Measurements from ENCODE around the gene KCNIP4. TPM values are rescaled to one million over a fixed set of nuclear protein-coding genes. Genes with fewer than 3 reads are reported as not detected.

Gene KCNIP4
- total and polyA plus RNA-seq, 2 experiments from 2014 or later: 0.14 to 0.63 TPM

DNA sequence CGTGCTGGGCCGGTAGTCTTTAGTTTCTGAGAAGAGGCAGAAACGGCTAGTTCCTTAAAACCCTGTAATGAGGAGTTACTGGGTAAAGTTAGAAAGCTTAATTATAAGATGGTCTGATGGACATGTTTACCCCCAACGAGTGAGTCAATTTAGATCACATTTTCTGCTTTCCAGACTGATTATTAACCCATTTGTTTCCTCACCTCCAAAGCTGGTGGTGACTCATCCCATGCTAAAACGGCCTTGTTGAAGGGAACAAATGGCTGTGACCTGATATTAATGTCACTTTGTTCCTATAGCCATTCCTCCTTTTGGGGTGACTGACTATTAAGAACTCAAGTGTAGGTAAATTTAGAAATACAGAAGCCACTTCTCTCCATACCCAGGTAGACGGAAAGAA is 232.0 kb downstream of the KCNIP4 start:
- DNase-seq (ENCODE audit: low spot score) (no peak), ATAC-seq (no peak)
- H3F3A ChIP-seq (replicated peaks; ENCODE audit: low read depth): no peaks in the 10 kb centered on the region
- no peaks in the 10 kb centered on the region for H4K20me1 ChIP-seq (replicated peaks; ENCODE audit: insufficient read depth)
- Mint-ChIP-seq H3K27me3 (ENCODE audit: insufficient read depth, low read depth, poor library complexity) (no peaks in the 10 kb centered on the region), H3K9me3 (no peaks in the 10 kb centered on the region), H3K4me1 (0 out of 3 replicates have a peak, but pooled peaks cover 3% of the 10 kb centered on the region), H3K36me3 (ENCODE audit: low read depth) (no peaks in the 10 kb centered on the region), H3K27ac (no peak overlapping the region), H3K4me3 (no peak overlapping the region)
- no peaks in the 10 kb centered on the region for H3K36me3 ChIP-seq (ENCODE audit: insufficient read depth)
- H3K27me3 ChIP-seq (ENCODE audit: insufficient read depth): no peaks in the 10 kb centered on the region
- H3K4me1 ChIP-seq (ENCODE audit: insufficient read depth): no peaks in the 10 kb centered on the region; the same call in 1 of the 2 replicates
- H2AFZ ChIP-seq: no peak overlapping the region
- no peak overlapping the region for H3K4me2 ChIP-seq
- no peak overlapping the region for H3K27ac ChIP-seq (ENCODE audit: low read depth)
- H3K79me2 ChIP-seq (replicated peaks; ENCODE audit: insufficient read depth): no peaks in the 10 kb centered on the region
- no peak for TF ChIP-seq EZH2phosphoT487 (IDR thresholded peaks at IDR 0.05; ENCODE audit: unreplicated experiment)
- no peak for TF ChIP-seq POLR2AphosphoS5 (IDR thresholded peaks at IDR 0.05; ENCODE audit: low read depth)
- TF ChIP-seq, protein P1, sequence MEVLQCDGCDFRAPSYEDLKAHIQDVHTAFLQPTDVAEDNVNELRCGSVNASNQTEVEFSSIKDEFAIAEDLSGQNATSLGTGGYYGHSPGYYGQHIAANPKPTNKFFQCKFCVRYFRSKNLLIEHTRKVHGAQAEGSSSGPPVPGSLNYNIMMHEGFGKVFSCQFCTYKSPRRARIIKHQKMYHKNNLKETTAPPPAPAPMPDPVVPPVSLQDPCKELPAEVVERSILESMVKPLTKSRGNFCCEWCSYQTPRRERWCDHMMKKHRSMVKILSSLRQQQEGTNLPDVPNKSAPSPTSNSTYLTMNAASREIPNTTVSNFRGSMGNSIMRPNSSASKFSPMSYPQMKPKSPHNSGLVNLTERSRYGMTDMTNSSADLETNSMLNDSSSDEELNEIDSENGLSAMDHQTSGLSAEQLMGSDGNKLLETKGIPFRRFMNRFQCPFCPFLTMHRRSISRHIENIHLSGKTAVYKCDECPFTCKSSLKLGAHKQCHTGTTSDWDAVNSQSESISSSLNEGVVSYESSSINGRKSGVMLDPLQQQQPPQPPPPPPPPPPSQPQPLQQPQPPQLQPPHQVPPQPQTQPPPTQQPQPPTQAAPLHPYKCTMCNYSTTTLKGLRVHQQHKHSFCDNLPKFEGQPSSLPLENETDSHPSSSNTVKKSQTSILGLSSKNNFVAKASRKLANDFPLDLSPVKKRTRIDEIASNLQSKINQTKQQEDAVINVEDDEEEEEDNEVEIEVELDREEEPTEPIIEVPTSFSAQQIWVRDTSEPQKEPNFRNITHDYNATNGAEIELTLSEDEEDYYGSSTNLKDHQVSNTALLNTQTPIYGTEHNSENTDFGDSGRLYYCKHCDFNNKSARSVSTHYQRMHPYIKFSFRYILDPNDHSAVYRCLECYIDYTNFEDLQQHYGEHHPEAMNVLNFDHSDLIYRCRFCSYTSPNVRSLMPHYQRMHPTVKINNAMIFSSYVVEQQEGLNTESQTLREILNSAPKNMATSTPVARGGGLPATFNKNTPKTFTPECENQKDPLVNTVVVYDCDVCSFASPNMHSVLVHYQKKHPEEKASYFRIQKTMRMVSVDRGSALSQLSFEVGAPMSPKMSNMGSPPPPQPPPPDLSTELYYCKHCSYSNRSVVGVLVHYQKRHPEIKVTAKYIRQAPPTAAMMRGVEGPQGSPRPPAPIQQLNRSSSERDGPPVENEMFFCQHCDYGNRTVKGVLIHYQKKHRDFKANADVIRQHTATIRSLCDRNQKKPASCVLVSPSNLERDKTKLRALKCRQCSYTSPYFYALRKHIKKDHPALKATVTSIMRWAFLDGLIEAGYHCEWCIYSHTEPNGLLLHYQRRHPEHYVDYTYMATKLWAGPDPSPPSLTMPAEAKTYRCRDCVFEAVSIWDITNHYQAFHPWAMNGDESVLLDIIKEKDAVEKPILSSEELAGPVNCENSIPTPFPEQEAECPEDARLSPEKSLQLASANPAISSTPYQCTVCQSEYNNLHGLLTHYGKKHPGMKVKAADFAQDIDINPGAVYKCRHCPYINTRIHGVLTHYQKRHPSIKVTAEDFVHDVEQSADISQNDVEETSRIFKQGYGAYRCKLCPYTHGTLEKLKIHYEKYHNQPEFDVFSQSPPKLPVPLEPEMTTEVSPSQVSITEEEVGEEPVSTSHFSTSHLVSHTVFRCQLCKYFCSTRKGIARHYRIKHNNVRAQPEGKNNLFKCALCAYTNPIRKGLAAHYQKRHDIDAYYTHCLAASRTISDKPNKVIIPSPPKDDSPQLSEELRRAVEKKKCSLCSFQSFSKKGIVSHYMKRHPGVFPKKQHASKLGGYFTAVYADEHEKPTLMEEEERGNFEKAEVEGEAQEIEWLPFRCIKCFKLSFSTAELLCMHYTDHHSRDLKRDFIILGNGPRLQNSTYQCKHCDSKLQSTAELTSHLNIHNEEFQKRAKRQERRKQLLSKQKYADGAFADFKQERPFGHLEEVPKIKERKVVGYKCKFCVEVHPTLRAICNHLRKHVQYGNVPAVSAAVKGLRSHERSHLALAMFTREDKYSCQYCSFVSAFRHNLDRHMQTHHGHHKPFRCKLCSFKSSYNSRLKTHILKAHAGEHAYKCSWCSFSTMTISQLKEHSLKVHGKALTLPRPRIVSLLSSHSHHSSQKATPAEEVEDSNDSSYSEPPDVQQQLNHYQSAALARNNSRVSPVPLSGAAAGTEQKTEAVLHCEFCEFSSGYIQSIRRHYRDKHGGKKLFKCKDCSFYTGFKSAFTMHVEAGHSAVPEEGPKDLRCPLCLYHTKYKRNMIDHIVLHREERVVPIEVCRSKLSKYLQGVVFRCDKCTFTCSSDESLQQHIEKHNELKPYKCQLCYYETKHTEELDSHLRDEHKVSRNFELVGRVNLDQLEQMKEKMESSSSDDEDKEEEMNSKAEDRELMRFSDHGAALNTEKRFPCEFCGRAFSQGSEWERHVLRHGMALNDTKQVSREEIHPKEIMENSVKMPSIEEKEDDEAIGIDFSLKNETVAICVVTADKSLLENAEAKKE (CRISPR knock-in tag; IDR thresholded peaks at IDR 0.05): no peak
- no peak for TF ChIP-seq ZNF331 (CRISPR knock-in tag; IDR thresholded peaks at IDR 0.05; ENCODE audit: low read depth)
- TF ChIP-seq, protein P2, sequence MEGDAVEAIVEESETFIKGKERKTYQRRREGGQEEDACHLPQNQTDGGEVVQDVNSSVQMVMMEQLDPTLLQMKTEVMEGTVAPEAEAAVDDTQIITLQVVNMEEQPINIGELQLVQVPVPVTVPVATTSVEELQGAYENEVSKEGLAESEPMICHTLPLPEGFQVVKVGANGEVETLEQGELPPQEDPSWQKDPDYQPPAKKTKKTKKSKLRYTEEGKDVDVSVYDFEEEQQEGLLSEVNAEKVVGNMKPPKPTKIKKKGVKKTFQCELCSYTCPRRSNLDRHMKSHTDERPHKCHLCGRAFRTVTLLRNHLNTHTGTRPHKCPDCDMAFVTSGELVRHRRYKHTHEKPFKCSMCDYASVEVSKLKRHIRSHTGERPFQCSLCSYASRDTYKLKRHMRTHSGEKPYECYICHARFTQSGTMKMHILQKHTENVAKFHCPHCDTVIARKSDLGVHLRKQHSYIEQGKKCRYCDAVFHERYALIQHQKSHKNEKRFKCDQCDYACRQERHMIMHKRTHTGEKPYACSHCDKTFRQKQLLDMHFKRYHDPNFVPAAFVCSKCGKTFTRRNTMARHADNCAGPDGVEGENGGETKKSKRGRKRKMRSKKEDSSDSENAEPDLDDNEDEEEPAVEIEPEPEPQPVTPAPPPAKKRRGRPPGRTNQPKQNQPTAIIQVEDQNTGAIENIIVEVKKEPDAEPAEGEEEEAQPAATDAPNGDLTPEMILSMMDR (conservative IDR thresholded peaks at IDR 0.05; ENCODE audit: low read depth in 2 of 2): no peak
- no peak for TF ChIP-seq EZH2 (IDR thresholded peaks at IDR 0.05; ENCODE audit: low read depth, unreplicated experiment)
- TF ChIP-seq, protein P3, sequence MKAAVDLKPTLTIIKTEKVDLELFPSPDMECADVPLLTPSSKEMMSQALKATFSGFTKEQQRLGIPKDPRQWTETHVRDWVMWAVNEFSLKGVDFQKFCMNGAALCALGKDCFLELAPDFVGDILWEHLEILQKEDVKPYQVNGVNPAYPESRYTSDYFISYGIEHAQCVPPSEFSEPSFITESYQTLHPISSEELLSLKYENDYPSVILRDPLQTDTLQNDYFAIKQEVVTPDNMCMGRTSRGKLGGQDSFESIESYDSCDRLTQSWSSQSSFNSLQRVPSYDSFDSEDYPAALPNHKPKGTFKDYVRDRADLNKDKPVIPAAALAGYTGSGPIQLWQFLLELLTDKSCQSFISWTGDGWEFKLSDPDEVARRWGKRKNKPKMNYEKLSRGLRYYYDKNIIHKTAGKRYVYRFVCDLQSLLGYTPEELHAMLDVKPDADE (IDR thresholded peaks at IDR 0.05): no peak
- no peak for TF ChIP-seq NANOG (IDR thresholded peaks at IDR 0.05; ENCODE audit: borderline replicate concordance)
- no peaks in the 10 kb centered on the region; the same call in none of the 2 replicates for H3K9me2 ChIP-seq (ENCODE audit: insufficient read depth)
- no peak overlapping the region for H3K4me3 ChIP-seq
